Duodenal mucosa (tissue), 2 donors: ENCODE results near the gene CFAP74.

ENCODE experiments used
- H3K27ac ChIP-seq: one replicate; pipeline ENCODE4 v1.7.0; 2013; ENCODE audit warnings: low read depth, low read length
- H3K27me3 ChIP-seq, 2 donors: one replicate each; pipeline ENCODE4 v1.7.0; 2013; ENCODE audit warnings: low read length in 2 of 2, control low read depth in 1 of 2; ENCODE audit not compliant: insufficient read depth in 2 of 2, control insufficient read depth in 1 of 2
- H3K36me3 ChIP-seq, 2 donors: one replicate each; pipeline ENCODE4 v1.7.0; 2013; ENCODE audit warnings: low read length in 2 of 2, control low read depth in 1 of 2; ENCODE audit not compliant: insufficient read depth in 2 of 2, control insufficient read depth in 1 of 2
- H3K4me1 ChIP-seq, 2 donors: one replicate each; pipeline ENCODE4 v1.7.0; 2013; ENCODE audit warnings: low read length in 2 of 2, control low read depth in 1 of 2; ENCODE audit not compliant: insufficient read depth in 2 of 2, control insufficient read depth in 1 of 2
- H3K4me3 ChIP-seq, 2 donors: one replicate each; pipeline ENCODE4 v1.7.0; 2013; ENCODE audit warnings: low read length in 2 of 2, low read depth in 1 of 2
- H3K9ac ChIP-seq, 2 donors: one replicate each; pipeline ENCODE4 v1.7.0; 2013; ENCODE audit warnings: low read length in 2 of 2, low read depth in 1 of 2
- H3K9me3 ChIP-seq, 2 donors: one replicate each; pipeline ENCODE4 v1.7.0; 2013; ENCODE audit warnings: low read length in 2 of 2, control low read depth in 1 of 2; ENCODE audit not compliant: control insufficient read depth in 1 of 2

CFAP74 gene

GRCh38 chr1:2003541-2004131 lies at the start of gene CFAP74:
Gene CFAP74 (minus strand): TSS chr1:2003786. CDS start chr1:1990956, 12,830 bp downstream.
- no peak within 1 kb of the TSS for H3K4me3 ChIP-seq

GRCh38 chr1:2053217-2053616 lies 49.6 kb upstream of the CFAP74 start:
- no peak overlapping the region for H3K4me3 ChIP-seq
- peaks cover 21 to 32% of the 10 kb centered on the region in 2 donors for H3K4me1 ChIP-seq
- no peak overlapping the region for H3K9ac ChIP-seq
- no peaks in the 10 kb centered on the region for H3K27me3 ChIP-seq
- H3K27ac ChIP-seq, result no peak overlapping the region
- peaks cover 5 to 18% of the 10 kb centered on the region in 2 donors for H3K36me3 ChIP-seq
- no peaks in the 10 kb centered on the region for H3K9me3 ChIP-seq

More at GRCh38 chr1:2003541-2004131, at the start of gene CFAP74:
- Histone ChIP-seq H3K27me3 (peaks cover 10 to 21% of the 10 kb centered on the region in 2 donors), H3K9me3 (no peaks in the 10 kb centered on the region), H3K27ac (no peak within 1 kb of the TSS), H3K36me3 (no peaks in the 10 kb centered on the region), H3K9ac (no peak within 1 kb of the TSS), H3K4me1 (no peaks in the 10 kb centered on the region)

GRCh38 chr1:2052756-2053155 lies 49.2 kb upstream of the CFAP74 start:
- no peaks in the 10 kb centered on the region for H3K27me3 ChIP-seq
- H3K9ac ChIP-seq, result no peak overlapping the region
- no peaks in the 10 kb centered on the region for H3K9me3 ChIP-seq
- H3K36me3 ChIP-seq, result peaks cover 5 to 16% of the 10 kb centered on the region in 2 donors
- peaks cover 26 to 37% of the 10 kb centered on the region in 2 donors for H3K4me1 ChIP-seq
- H3K27ac ChIP-seq, result no peak overlapping the region
- H3K4me3 ChIP-seq, result no peak overlapping the region

- Histone ChIP-seq H3K4me1 (peaks cover 32 to 42% of the 10 kb centered on the region in 2 donors), H3K27me3 (no peaks in the 10 kb centered on the region), H3K27ac (no peak overlapping the region), H3K9me3 (no peaks in the 10 kb centered on the region), H3K9ac (peak overlapping the region; percentile 43 to 54), H3K4me3 (peak overlapping the region; percentile 52 to 78), H3K36me3 (peaks cover 5 to 16% of the 10 kb centered on the region in 2 donors)
Observed at GRCh38 chr1:2052054-2052679, 48.6 kb upstream of the CFAP74 start.

GRCh38 chr1:2050793-2051682 lies 47.5 kb upstream of the CFAP74 start:
- H3K4me1 ChIP-seq, result peaks cover 41 to 52% of the 10 kb centered on the region in 2 donors
- H3K9me3 ChIP-seq, result no peaks in the 10 kb centered on the region
- H3K36me3 ChIP-seq, result peaks cover under 1 to 9% of the 10 kb centered on the region in 2 donors
- peak overlapping the region; percentile 54 to 66 for H3K9ac ChIP-seq
- H3K27ac ChIP-seq, result peak overlapping the region; percentile 50
- H3K4me3 ChIP-seq, result peak overlapping the region; percentile 52 to 78
- H3K27me3 ChIP-seq, result no peaks in the 10 kb centered on the region

GRCh38 chr1:2050461-2050792 lies 46.8 kb upstream of the CFAP74 start:
- H3K9ac ChIP-seq, result peak overlapping the region; percentile 54 to 66
- peak overlapping the region; percentile 50 for H3K27ac ChIP-seq
- peaks cover 0 to 3% of the 10 kb centered on the region in 2 donors for H3K36me3 ChIP-seq
- peak overlapping the region; percentile 52 to 78 for H3K4me3 ChIP-seq
- peaks cover 47 to 58% of the 10 kb centered on the region in 2 donors for H3K4me1 ChIP-seq
- no peaks in the 10 kb centered on the region for H3K27me3 ChIP-seq
- H3K9me3 ChIP-seq, result no peaks in the 10 kb centered on the region

- Histone ChIP-seq H3K9ac (peak within 1 kb of the TSS; percentile 74 to 76), H3K36me3 (no peaks in the 10 kb centered on the region), H3K9me3 (no peaks in the 10 kb centered on the region), H3K4me3 (peak within 1 kb of the TSS; percentile 78 to 83), H3K27ac (peak within 1 kb of the TSS; percentile 87), H3K4me1 (peaks cover 48 to 64% of the 10 kb centered on the region in 2 donors), H3K27me3 (no peaks in the 10 kb centered on the region)
Observed at GRCh38 chr1:2049718-2050431, 46.3 kb upstream of the CFAP74 start, which contains the start of gene PRKCZ. Gene PRKCZ (plus strand): TSS chr1:2050411. CDS start chr1:2050631, 220 bp downstream.

- H3K9me3 ChIP-seq, result no peaks in the 10 kb centered on the region
- H3K36me3 ChIP-seq, result no peaks in the 10 kb centered on the region
- peaks cover 48 to 64% of the 10 kb centered on the region in 2 donors for H3K4me1 ChIP-seq
- H3K27me3 ChIP-seq, result no peaks in the 10 kb centered on the region
- peak overlapping the region; percentile 74 to 76 for H3K9ac ChIP-seq
- H3K4me3 ChIP-seq, result peak overlapping the region; percentile 75 to 83
- peak overlapping the region; percentile 87 for H3K27ac ChIP-seq
Observed at GRCh38 chr1:2049225-2049717, 45.7 kb upstream of the CFAP74 start.
